Sigmoid colon (tissue), 7 donors: ENCODE measurements around the gene DERA. TPM values are rescaled to one million over a fixed set of nuclear protein-coding genes. Genes with fewer than 3 reads are reported as not detected.
A peak's percentile ranks its signal among the peaks of the same experiment; 100 is the strongest.

Source experiments
- DNase-seq: peaks from one replicate; pipeline ENCODE4 v3.0.0-alpha.2; 2019
- H3K27ac ChIP-seq, 4 donors: fragments of 200-600 bp; sonication (generic); one replicate each; pipeline ENCODE4 v1.5.1; 2016 to 2019; ENCODE audit warnings: mild to moderate bottlenecking in 1 of 4
- H3K27me3 ChIP-seq, 3 donors: fragments of 200-600 bp; sonication (generic); one replicate each; pipeline ENCODE4 v1.5.1; 2019; ENCODE audit warnings: mild to moderate bottlenecking in 1 of 3
- H3K36me3 ChIP-seq, 4 donors: fragments of 200-600 bp; sonication (generic); one replicate each; pipeline ENCODE4 v1.5.1; 2016 to 2019
- H3K4me1 ChIP-seq, 4 donors: fragments of 200-600 bp; sonication (generic); one replicate each; pipeline ENCODE4 v1.5.1; 2017 to 2019
- H3K4me3 ChIP-seq, 4 donors: fragments of 200-600 bp; sonication (generic); one replicate each; pipeline ENCODE4 v1.5.1; 2017 to 2019; ENCODE audit warnings: mild to moderate bottlenecking in 2 of 4, moderate library complexity in 1 of 4
- H3K9me3 ChIP-seq, 4 donors: fragments of 200-600 bp in 3 of 4; sonication (generic) in 3 of 4; one replicate each; pipeline versions ENCODE4 v1.5.1 to v1.6.1; 2013 to 2019
- CTCF ChIP-seq, 4 experiments: fragments of 450-650 bp in 3 of 4; fragments of 200-600 bp in 1 of 4; IDR thresholded peaks; one replicate each; pipeline ENCODE4 v1.5.1; 2016 to 2019; ENCODE audit warnings: antibody characterized with exemption in 4 of 4, mild to moderate bottlenecking in 3 of 4, moderate library complexity in 2 of 4
- EP300 ChIP-seq, 4 donors: sonication (generic); formaldehyde crosslinking; IDR thresholded peaks; one replicate each; pipeline ENCODE4 v1.6.1; 2017; ENCODE audit warnings: antibody characterized with exemption in 4 of 4
- POLR2A ChIP-seq, 2 donors: fragments of 450-650 bp; IDR thresholded peaks; one replicate each; pipeline ENCODE4 v1.6.1; 2016; ENCODE audit warnings: antibody characterized with exemption in 2 of 2, mild to moderate bottlenecking in 2 of 2, moderate library complexity in 2 of 2
- POLR2AphosphoS5 ChIP-seq, 4 donors: sonication (generic); formaldehyde crosslinking; IDR thresholded peaks; one replicate each; pipeline ENCODE4 v1.6.1; 2017; ENCODE audit warnings: antibody characterized with exemption in 4 of 4
- WGBS, 2 donors: extraction: QIAGEN DNeasy Blood & Tissue Kit; methylation state at CpG; one replicate each; pipeline ENCODE4 v1.1.7; 2013; 5-methylcytosine and 5-hydroxymethylcytosine counted together
- intact Hi-C: fragments of 100-400 bp; cut with DNase I; formaldehyde crosslinking; loops from one replicate; pipeline ENCODE4 v1.15.1; 2023
- polyA plus RNA-seq, 3 donors: library from polyadenylated mRNA; stranded (reverse); fragments of 200-250 nt; gene quantifications; one replicate each; pipeline ENCODE4 v1.2.3, GENCODE V29; 2013
- total RNA-seq, 4 donors: library from RNA; depleted of rRNA; stranded (reverse); fragments of >200 nt; gene quantifications; one replicate each; pipeline ENCODE4 v1.1.0, GENCODE V29; 2016
- donor health status: healthy with polysubstance abuse.
- donor health status: Bipolar disorder and iron deficiency.
- donor health status: healthy.

The DERA gene
- total and polyA plus RNA-seq, 7 donors = 26.6 to 106 (median 46.4) TPM

GRCh38 chr12:15918066-15918465, 6.9 kb downstream of the DERA start:
- no peak overlapping the region for H3K4me3 ChIP-seq
- no peaks in the 10 kb centered on the region for H3K9me3 ChIP-seq
- no peak for DNase-seq

GRCh38 chr12:15919418-15919817, 8.3 kb downstream of the DERA start:
- Histone ChIP-seq H3K27ac (peak overlapping the region; percentile 54 to 79 (median 76)), H3K4me3 (no peak overlapping the region)
- WGBS, 2 donors = 67 to 88% methylated on average over 2 of the region's 2 CpGs

More at GRCh38 chr12:15918066-15918465, 6.9 kb downstream of the DERA start:
- peaks cover 0 to 54% (median 29%) of the 10 kb centered on the region in 4 donors for H3K4me1 ChIP-seq
- 95 to 96% methylated on average over 7 of the region's 7 CpGs for WGBS, 2 donors
- no peak for TF ChIP-seq POLR2AphosphoS5 (IDR thresholded peaks at IDR 0.05)
- no peak for TF ChIP-seq EP300 (IDR thresholded peaks at IDR 0.05)
- no peaks in the 10 kb centered on the region for H3K36me3 ChIP-seq
- intact Hi-C loops = loop anchor here (10.0 kb wide), 1 partner anchor 677 kb away; no protein-coding TSS in a partner anchor
- no peaks in the 10 kb centered on the region for H3K27me3 ChIP-seq
- peak overlapping the region; percentile 54 to 79 (median 76) for H3K27ac ChIP-seq

GRCh38 chr12:15924956-15925355, 13.8 kb downstream of the DERA start:
- Histone ChIP-seq H3K9me3 (no peaks in the 10 kb centered on the region), H3K27ac (no peak overlapping the region), H3K27me3 (no peaks in the 10 kb centered on the region), H3K4me3 (no peak overlapping the region), H3K36me3 (no peaks in the 10 kb centered on the region), H3K4me1 (peaks cover 0 to 26% (median 15%) of the 10 kb centered on the region in 4 donors)
- intact Hi-C loops = no loop called here
- no peak for DNase-seq
- TF ChIP-seq POLR2A (IDR thresholded peaks at IDR 0.05) (no peak), POLR2AphosphoS5 (IDR thresholded peaks at IDR 0.05) (no peak), EP300 (IDR thresholded peaks at IDR 0.05) (no peak)
- WGBS, 2 donors = 94 to 95% methylated on average over 1 of the region's 1 CpG

More at GRCh38 chr12:15919418-15919817, 8.3 kb downstream of the DERA start:
- no peaks in the 10 kb centered on the region for H3K36me3 ChIP-seq
- no peaks in the 10 kb centered on the region for H3K9me3 ChIP-seq
- intact Hi-C loops = loop anchor here (10.0 kb wide), 1 partner anchor 675 kb away; no protein-coding TSS in a partner anchor
- TF ChIP-seq POLR2A (IDR thresholded peaks at IDR 0.05) = no peak
- peak in 2 of 4 donors; percentile 9 to 27 for TF ChIP-seq POLR2AphosphoS5 (IDR thresholded peaks at IDR 0.05)
- H3K27me3 ChIP-seq = no peaks in the 10 kb centered on the region
- no peak for DNase-seq
- H3K4me1 ChIP-seq = peaks cover 0 to 43% (median 28%) of the 10 kb centered on the region in 4 donors

GRCh38 chr12:15928346-15928745, 17.2 kb downstream of the DERA start:
- intact Hi-C loops = no loop called here
- H3K4me1 ChIP-seq = peaks cover 0 to 25% (median 12%) of the 10 kb centered on the region in 4 donors
- DNase-seq = no peak
- no peaks in the 10 kb centered on the region for H3K27me3 ChIP-seq
- WGBS, 2 donors = 88% methylated on average over 2 of the region's 2 CpGs
- TF ChIP-seq POLR2A (IDR thresholded peaks at IDR 0.05) (no peak), EP300 (IDR thresholded peaks at IDR 0.05) (no peak), CTCF (IDR thresholded peaks at IDR 0.05) (no peak), POLR2AphosphoS5 (IDR thresholded peaks at IDR 0.05) (no peak)
- H3K36me3 ChIP-seq = no peaks in the 10 kb centered on the region
- H3K4me3 ChIP-seq = no peak overlapping the region
- peak overlapping the region in 1 of 4 donors; percentile 6 for H3K27ac ChIP-seq
- no peaks in the 10 kb centered on the region for H3K9me3 ChIP-seq

GRCh38 chr12:15928870-15929571, 17.9 kb downstream of the DERA start:
- no peaks in the 10 kb centered on the region for H3K27me3 ChIP-seq
- H3K4me3 ChIP-seq = no peak overlapping the region
- WGBS, 2 donors = 85% methylated on average over 10 of the region's 10 CpGs
- H3K36me3 ChIP-seq = no peaks in the 10 kb centered on the region
- H3K27ac ChIP-seq = peak overlapping the region in 1 of 4 donors; percentile 6
- no peak for TF ChIP-seq POLR2A (IDR thresholded peaks at IDR 0.05)
- TF ChIP-seq POLR2AphosphoS5 (IDR thresholded peaks at IDR 0.05) = no peak
- no peak for TF ChIP-seq CTCF (IDR thresholded peaks at IDR 0.05)
- no peak for TF ChIP-seq EP300 (IDR thresholded peaks at IDR 0.05)
- peaks cover 0 to 25% (median 12%) of the 10 kb centered on the region in 4 donors for H3K4me1 ChIP-seq
- DNase-seq = no peak
- H3K9me3 ChIP-seq = no peaks in the 10 kb centered on the region
- intact Hi-C loops = no loop called here

GRCh38 chr12:15931590-15932053, 20.5 kb downstream of the DERA start:
- WGBS, 2 donors = 81 to 86% methylated on average over 3 of the region's 3 CpGs
- TF ChIP-seq CTCF (IDR thresholded peaks at IDR 0.05) (no peak), EP300 (IDR thresholded peaks at IDR 0.05) (no peak), POLR2A (IDR thresholded peaks at IDR 0.05) (no peak), POLR2AphosphoS5 (IDR thresholded peaks at IDR 0.05) (no peak)
- Histone ChIP-seq H3K4me1 (peaks cover 0 to 25% (median 12%) of the 10 kb centered on the region in 4 donors), H3K36me3 (no peaks in the 10 kb centered on the region), H3K27me3 (no peaks in the 10 kb centered on the region), H3K27ac (peak overlapping the region in 1 of 4 donors; percentile 38), H3K4me3 (no peak overlapping the region), H3K9me3 (no peaks in the 10 kb centered on the region)
- intact Hi-C loops = no loop called here
- no peak for DNase-seq
